ENCODE measurements around the gene INTS15.
"Not testable (repeated sequence)": the region's sequence is repeated elsewhere in the genome, so short reads cannot be mapped to it uniquely, and the experiment has no call there.

INTS15 gene

DNA sequence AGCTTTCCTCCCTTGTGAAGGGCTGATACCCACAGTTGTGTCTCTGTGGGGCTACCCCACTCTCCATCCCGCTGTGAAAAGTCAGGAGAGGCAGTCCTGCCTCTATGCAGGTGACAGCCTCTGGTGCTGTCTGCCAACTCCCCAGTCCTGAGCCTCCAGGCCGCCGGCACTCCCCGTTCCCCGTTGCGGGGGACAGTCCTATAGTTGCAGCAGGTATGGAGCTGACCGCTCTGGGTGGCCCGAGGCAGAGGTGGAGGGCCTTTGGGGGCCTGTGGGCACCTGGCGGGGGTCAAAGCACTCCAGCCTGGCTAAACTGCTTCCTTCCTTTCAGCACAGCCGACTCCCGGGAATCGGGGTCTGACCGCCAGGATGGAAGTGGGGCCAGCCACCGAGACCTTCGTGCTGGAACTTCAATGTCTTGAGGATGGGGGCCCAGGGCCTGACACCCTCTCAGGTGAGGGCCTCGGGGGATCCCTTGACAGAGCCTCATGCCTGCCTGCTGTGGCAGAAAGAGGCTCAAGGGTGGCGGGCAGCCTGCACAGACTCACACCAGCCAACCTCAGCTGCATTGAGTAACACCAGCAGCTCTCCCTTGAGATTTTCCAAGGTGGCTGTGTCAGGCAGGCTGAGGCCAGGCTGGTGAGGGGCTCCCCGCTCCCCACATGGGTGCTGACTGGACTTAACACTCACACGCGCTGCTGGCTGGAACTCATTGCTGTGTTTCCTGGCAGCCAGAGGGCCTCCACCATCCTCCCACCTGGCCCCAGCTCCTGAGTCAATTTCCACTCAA, 27.2 kb downstream of the INTS15 start:
- DNase-seq (ENCODE audit: low read depth in 1 of 2, low spot score in 1 of 2) = no peak

DNA sequence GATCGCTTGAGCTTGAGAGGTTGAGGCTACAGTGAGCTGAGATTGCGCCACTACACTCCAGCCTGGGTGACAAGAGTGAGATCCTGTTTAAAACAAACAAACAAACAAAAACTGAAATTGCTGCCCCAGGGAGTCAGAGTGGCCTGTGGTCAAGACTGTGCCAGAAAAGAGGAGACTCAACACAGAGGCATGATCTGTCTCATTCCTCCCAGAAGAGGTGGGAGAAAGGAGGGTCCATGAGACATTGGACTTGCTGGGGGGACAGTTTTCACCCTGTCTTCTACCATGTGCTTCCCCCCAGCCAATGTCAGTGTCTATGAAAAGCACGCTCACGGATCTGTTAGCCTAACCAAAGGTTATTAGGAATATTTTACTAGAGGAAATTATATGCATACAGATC, 28.8 kb downstream of the INTS15 start:
- no peak for DNase-seq (ENCODE audit: low read depth in 1 of 2, low spot score in 1 of 2)

DNA sequence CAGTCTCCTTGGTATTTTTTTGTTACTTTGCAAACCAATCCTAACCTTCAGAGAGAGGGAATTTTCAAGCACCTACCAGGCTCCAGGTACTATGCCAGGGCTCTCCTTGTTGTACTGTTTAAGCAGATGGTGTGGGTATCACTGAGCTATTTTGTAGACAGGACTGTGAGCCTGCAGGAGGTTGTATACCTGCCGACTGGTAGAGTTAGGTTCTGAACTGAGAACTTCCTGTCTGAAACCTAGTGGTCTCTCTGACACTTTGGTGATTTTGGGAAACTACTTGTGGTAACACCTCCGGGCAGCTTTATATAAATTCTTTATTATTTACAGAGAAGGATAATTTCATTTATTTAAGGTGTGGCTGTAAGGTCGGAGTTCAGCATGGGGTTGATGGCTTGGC, 30.1 kb downstream of the INTS15 start:
- DNase-seq (ENCODE audit: low read depth in 1 of 2, low spot score in 1 of 2) = no peak

DNA sequence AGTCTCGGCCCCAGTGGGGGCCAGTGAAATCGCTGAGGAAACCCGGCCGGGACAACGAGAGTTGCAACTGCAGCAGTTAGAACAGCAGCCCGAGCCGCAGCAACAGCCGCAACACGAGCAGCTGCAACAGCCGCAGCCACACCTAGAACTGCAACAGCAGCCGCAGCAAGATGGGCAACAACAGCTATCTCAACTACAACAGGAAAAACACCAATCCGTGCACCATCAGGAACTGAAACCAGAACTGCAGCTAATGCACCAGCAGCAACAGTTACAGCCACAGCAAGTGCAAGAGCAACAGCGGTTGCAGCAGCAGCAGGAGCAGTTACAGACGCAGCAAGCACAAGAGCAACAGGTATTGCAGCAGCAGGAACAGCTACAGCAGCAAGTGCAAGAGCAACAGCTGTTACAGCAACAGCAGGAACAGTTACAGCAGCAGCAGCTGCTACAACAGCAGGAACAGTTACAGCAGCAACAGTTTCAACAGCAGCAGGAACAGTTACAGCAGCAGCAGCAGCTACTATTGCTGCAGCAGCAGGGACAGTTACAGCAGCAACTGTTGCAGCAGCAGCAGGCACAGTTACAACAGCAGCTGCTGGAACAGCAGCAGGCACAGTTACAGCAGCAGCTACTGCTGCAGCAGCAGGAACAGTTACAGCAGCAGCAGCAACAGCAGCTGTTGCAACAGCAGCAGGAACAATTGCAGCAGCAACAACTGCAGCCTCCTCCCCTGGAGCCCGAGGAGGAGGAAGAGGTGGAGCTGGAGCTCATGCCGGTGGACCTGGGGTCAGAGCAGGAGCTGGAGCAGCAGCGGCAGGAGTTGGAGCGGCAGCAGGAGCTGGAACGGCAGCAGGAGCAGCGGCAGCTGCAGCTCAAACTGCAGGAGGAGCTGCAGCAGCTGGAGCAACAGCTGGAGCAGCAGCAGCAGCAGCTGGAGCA, 31.6 kb downstream of the INTS15 start:
- no peak for DNase-seq (ENCODE audit: low read depth in 1 of 2, low spot score in 1 of 2)

DNA sequence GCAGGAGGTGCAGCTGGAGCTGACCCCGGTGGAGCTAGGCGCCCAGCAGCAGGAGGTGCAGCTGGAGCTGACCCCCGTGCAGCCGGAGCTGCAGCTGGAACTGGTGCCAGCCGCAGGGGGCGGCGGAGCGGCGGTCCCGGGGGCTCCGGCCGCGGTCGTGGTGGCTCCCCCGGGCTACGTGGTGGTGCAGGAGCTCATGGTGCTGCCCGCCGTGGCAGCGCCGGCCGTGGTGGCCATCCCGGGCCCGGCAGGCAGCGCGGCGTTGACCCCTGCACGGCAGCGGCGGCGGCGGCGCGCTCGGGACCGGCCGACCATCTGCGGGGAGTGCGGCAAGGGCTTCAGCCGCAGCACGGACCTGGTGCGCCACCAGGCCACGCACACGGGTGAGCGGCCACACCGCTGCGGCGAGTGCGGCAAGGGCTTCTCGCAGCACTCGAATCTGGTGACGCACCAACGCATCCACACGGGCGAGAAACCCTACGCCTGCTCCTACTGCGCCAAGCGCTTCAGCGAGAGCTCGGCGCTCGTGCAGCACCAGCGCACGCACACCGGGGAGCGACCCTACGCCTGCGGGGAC, 32.4 kb downstream of the INTS15 start:
- no peak for DNase-seq (ENCODE audit: low read depth in 1 of 2, low spot score in 1 of 2)

DNA sequence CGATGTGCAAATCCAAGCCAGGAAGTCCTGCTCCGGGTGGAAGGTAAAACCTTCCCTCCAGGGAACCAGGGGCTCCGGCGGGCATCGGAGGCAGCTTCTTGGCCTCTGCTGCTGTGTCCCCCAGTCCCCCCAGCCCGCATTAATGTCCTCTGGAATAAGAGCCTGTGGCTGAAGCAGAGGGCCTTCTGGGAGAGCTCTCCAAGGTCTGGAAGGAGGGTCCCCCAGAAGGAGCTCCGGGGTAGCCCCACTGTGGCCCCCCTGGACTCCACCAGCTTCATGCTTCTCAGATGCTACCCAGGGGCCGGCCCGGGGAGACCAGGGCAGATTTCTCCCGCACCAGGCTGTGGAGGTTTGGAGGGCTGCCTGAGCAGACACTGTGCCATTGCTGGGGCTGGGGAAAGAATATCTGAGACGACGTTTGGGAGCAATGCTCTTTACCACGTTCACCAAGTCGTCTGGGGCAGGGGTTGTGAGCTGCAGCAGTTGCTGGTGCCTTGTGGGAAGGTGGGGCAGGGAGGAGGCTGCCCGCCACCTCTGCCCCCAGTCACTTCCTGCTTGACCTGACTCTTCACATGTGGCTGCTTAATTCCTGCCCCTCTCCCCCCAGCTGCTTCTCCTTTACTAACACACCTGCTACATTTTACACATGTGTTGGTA, 33.9 kb downstream of the INTS15 start:
- no peak for DNase-seq (ENCODE audit: low read depth in 1 of 2, low spot score in 1 of 2)

DNA sequence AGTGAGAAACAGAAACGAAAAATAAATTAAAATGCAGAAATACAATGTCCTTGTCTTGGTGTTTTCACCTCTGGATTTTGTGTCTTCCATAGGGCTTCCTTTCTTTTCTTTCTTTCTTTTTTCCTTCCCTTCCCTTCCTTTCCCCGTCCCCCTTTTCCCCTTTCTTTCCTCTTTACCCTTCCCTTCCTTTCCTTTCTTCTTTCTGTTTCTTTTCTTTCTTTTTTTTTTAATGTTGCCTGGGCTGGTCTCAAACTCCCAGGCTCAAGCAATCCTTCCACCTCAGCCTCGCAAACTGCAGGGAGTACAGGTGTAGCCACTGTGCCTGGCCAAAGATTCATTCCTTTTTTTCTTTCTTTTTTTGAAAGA, 34.4 kb downstream of the INTS15 start:
- no peak for DNase-seq (ENCODE audit: low read depth in 1 of 2, low spot score in 1 of 2)

DNA sequence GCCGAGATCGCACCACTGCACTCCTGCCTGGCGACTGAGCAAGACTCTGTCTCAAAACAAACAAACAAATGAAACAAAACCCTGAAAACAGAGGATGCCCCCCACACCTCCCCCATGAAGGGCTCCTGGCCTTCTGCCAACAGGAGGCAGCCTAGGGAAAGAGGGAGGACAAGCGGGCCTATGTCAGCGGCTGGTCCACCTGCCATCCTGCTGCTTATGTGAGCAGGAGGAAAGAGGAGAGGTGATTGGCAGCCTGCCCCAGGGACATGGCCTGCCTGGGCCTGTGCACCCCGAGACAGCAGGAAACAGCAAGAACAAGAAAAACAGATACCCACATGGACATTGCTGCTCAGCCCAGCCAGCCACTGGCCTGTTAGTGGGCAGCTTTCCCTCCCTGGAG, 38.2 kb downstream of the INTS15 start:
- no peak for DNase-seq (ENCODE audit: low read depth in 1 of 2, low spot score in 1 of 2)

DNA sequence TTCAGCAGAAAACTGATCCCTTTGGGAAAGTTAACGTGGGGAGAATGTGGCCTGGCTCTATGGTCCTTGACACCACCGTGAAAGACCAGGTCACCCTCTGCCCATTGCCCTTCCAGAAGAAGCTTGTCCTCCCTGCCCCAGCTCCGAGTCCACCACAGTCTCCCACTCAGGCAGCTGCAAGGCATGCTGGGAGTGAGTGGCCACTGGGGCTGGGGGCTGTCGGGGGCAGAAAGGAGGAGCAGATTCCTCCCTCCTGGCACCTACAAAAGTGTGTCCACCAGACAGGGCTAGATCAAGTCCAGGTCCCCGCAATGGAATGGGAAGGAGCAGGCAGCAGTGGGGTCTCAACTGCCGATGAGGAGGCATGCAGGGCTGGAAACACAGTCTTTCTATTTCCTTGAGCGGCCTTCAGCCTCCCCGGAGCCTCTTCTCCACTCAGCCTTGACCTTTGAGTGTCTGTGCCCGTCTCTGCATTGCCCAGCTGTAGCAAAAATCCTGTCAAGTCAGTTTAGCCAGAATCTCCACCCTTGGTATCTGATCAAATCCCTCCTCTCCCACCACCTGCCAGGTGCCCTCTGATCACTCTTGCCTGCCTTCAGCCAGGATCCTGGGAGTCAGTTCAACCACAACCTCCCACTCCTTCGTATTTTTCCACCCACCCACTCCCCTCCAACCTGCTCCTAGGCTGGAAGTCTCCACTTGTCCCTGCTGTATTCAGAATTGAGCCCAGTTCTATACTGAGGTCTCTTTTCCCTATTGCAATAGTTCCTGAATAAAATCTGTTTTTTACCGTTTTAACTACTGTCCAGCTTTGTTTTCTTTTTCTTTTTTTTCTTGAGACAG, 40.4 kb downstream of the INTS15 start:
- no peak for DNase-seq (ENCODE audit: low read depth in 1 of 2, low spot score in 1 of 2)

DNA sequence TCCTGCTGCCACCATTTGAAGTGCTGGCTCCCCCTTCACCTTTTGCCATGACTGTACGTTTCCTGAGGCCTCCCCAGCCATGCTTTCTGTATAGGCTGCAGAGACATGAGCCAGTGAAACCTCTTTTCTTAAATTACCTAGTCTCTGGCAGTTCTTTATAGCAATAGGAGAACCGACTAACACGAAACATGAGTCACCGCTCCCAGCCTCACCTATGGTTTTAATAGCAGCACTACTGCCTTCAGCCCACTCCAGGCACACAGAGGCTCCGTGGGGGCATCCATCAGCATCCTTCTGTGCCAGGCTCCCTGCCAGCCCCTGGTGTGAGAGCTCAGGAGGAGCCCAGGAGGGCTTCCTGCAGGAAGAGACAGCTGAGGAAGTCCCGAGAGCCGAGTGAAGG, 41.8 kb downstream of the INTS15 start:
- DNase-seq (ENCODE audit: low read depth in 1 of 2, low spot score in 1 of 2) = no peak

DNA sequence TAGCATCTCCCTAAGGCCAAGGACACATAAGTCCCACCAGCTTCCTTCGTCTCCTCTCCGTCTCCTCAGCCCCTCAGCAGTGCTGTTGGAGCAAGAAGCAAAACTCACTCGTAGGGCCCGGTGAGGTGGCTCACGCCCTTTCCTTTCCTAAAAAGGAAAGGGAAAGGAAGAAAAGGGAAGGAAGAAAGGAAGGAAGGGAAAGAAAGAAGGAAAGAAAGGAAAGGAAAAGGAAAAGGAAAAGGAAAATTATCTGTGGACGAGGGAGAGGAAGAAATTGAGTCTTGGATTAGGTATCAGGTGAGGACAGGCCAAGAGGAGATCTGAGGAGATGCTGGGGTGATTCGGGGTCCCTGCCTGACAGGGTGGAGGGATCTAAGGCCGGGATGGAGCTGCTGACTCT, 44.2 kb downstream of the INTS15 start:
- DNase-seq (ENCODE audit: low read depth in 1 of 2, low spot score in 1 of 2) = no peak

DNA sequence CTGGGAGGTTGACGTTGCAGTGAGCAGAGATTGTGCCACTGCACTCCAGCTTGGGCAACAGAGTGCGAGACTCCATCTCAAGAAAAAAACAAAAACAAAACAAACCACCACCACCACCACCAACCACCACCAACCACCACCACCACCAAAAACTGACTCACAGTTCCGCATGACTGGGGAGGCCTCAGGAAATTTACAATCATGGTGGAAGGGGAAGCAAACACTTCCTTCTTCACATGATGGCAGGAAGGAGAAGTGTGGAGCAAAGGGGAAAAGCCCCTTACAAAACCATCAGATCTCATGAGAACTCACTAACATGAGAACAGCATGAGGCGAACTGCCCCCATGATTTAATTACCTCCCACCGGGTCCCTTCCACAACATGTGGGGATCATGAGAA, 45.1 kb downstream of the INTS15 start:
- not testable (repeated sequence) for DNase-seq (ENCODE audit: low read depth in 1 of 2, low spot score in 1 of 2)

DNA sequence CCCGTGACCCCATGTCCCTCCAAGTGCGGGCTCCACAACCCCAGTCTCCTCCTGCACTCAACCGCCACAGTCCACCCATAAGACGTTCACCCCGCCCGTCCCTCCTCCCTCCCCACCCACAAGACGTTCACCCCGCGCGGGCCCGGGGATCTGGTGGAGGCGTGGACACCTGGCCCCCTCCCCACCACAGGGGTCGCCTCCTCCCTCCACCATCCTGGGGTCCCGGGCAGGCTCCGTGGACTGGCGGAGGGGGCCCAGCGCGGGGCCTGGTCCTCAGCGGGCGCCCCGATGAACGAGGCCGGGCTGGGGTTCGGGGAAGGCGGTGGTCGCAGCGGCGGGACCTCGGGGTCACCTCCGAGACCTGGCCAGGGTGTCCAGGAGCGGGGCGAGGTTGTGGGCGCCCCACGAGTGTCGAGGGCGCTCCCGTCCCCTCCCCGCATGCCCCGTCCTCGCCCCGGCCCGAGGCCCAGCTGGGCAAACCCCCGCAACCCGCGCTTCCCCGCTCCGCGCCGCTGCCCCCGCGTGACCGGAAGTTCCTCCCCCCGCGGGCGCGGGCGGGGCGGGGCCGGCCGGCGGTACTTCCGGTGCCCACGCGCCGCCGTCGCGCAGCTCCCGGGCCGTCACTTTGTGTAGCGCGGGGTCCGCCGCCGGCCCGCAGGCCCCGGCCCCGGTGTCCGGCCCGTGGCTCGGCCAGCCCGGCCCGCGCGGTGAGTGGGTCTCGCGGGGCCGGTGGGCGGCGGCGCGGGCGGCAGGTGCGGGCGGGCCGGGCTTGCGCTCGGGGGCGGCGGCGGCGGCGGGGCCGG, 47.1 kb downstream of the INTS15 start, which contains the start of gene ZNF316:
TSS of gene ZNF316 (plus strand) at position 578 of the 803 bp plus-strand sequence. CDS start 5,092 bp downstream, outside the sequence.
- peak; percentile 31 to 51 for DNase-seq (ENCODE audit: low read depth in 1 of 2, low spot score in 1 of 2)

DNA sequence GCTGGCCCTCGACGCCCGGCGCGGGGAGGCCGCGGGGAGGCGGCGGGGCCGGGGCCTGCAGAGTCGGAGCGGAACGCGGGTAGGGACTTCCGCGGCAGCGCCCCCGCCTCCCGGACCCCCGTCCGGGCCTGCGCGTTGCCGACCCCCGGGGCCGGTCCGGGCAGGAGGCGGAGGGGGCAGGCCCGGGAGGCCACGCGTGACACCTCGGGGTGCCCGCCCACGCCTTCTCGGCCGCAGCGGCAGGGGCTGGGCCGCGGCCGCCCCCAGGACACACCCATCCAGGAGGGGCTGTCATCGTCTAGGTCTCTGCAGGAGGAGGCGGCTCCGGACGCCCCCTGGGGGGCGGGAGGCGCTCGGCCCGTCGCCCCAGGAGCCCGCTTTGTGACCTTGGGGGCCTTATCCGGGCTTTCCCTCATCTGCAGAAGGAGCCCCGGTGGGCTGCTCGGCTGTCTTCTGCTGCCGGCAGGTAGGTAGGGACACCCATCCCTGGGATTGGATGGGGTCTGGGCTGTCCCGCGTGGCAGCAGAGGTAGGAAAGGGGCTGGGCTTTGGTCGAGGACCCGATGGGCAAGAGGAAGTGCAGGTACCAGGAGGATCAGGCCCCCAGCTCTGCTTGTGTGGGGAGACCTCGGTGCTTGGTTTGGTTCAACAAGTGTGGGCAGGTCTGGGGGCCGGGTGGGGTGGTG, 47.9 kb downstream of the INTS15 start:
- peak; percentile 31 to 45 for DNase-seq (ENCODE audit: low read depth in 1 of 2, low spot score in 1 of 2)

DNA sequence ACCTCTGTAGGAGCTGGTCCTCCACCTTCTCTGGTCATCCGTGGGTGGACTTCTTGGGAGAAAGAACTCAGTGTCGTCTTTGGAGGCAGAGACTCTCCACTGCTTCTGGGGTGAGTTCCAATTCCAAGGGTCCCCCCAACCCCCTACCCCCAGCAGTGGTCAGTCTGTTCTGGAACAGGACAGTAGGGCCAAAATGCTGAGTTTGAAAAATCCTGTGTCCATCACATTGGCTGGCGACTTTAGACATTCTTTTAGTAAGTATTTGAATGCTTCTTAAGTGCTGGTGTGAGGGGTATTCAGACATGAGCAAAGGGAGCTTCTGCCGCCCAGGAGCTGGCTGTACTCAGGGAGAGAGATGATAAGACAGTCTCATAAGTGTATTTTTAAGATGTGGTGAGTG, 49.2 kb downstream of the INTS15 start:
- DNase-seq (ENCODE audit: low read depth in 1 of 2, low spot score in 1 of 2) = no peak

DNA sequence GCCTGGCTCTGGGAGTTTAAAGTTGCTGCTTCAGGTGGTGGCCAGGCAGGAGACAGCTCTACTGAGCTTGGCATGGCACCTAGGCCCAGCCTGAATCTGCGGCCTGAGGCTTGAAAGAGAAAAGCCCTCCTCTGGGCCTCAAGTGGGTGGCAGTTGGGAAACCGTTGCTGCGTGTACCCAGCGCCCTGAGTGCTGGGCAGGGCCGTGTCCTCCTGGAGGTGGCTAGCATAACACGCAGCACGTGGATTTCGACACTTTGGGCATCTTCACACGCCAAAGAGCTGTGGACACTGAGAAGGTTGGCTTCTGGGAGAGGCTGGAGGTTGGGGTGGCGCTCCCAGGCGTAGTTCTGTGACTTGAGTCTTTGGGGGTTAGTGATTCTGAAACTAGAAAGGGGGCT, 49.8 kb downstream of the INTS15 start:
- no peak for DNase-seq (ENCODE audit: low read depth in 1 of 2, low spot score in 1 of 2)

DNA sequence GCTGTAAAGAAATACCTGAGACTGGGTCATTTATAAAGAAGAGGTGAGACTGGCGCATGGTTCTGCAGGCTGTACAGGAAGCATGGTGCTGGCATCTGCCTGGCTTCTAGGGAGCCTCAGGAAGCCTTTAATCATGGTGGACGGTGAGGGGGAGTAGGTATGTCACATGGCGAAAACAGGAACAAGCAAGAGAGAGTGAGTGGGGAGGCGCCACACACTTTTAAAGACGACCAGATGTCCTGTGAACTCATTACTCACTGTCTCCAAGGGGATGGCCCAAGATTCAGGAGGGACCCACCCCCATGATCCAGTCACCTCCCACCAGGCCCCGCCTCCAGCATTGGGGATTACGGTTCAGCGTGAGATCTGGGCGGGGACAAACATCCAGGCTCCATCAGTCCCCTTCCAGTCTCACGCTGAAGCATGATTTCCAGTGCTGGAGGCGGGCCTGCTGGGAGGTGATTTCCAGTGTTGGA, 50.5 kb downstream of the INTS15 start:
- no peak for DNase-seq (ENCODE audit: low read depth in 1 of 2, low spot score in 1 of 2)

DNA sequence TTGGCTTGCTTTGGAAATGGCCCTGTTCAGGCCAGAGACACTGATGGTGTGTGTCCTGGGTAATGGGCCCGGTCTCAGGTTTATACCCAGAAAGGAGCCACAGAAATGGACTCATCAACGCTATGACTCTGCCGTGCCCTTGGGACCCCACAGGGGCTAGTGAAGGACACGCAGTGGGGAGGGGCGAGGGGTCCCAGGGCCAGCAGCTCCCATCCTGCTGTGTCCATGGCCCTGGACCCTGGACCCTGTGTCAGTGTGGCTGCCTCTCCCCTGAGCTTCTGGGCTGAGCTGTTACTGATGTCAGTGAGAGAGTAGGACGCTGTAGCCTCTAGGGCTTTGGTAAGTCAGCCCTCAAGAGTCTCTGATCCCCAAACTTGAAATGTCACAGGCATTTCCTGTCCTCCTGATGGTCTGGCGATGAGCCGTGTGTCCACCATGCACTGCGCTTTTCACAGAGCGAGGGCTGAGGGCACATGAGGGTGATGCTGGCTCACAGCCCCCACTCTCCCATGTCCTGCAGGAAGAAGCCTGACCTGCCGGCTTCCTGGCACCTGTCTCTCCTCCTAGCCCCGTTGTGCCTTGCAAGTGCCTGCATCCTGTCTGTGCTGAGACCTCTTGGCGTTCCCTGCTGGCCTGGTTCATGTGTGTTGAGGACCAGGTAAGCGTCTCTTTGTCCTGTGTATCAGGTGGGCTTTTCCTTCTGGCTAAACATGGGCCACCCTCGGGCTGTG, 51.6 kb downstream of the INTS15 start:
- DNase-seq (ENCODE audit: low read depth in 1 of 2, low spot score in 1 of 2) = no peak

All from stimulated activated CD4-positive, alpha-beta T cell treated with anti-CD3 and anti-CD28 coated beads, Interleukin-15, amount 100 ng/mL, for 1 hour (primary cell).